Measurements from ENCODE around the gene CRB3. TPM values are rescaled to one million over a fixed set of nuclear protein-coding genes. Genes with fewer than 3 reads are reported as not detected.
A peak's percentile ranks its signal among the peaks of the same experiment; 100 is the strongest.
"Not testable (repeated sequence)": the region's sequence is repeated elsewhere in the genome, so short reads cannot be mapped to it uniquely, and the experiment has no call there.

CRB3 gene
- total and polyA plus RNA-seq, 11 donors = 0.28 to 1.6 (median 0.46) TPM; not detected in 7

- intact Hi-C loops (cut with DNase I) = no loop called here
- peaks cover 21 to 57% (median 38%) of the 10 kb centered on the region in 9 donors for H3K27me3 ChIP-seq
- H3K4me3 ChIP-seq = peak overlapping the region in 10 of 12 donors; percentile 38 to 58 (median 46)
- no peak for ATAC-seq
- H3K9me3 ChIP-seq = no peaks in the 10 kb centered on the region
- H3K27ac ChIP-seq = no peak overlapping the region
- no peak for DNase-seq
- H3K4me1 ChIP-seq = peaks cover 0 to 16% (median 7%) of the 10 kb centered on the region in 12 donors
- H3K36me3 ChIP-seq = no peaks in the 10 kb centered on the region
- WGBS, 4 donors = 42 to 57% (median 54%) methylated on average over 13 to 24 of the region's 24 CpGs
- no peak for TF ChIP-seq CTCF (IDR thresholded peaks at IDR 0.05)
These were observed 37.0 kb downstream of the CRB3 start for GRCh38 chr19:6500837-6501739.

GRCh38 chr19:6501740-6502648 lies 37.9 kb downstream of the CRB3 start, which contains the start of gene TUBB4A:
Gene TUBB4A, minus strand, starts transcription at chr19:6502309. Its CDS starts 97 bp downstream, at chr19:6502212.
- peak in 3 of 4 donors; percentile 32 to 53 (median 48) for ATAC-seq
- intact Hi-C loops (cut with DNase I) = no loop called here
- Histone ChIP-seq H3K27me3 (peaks cover 21 to 57% (median 38%) of the 10 kb centered on the region in 9 donors), H3K27ac (no peak within 1 kb of the TSS), H3K4me1 (peaks cover 0 to 16% (median 7%) of the 10 kb centered on the region in 12 donors), H3K4me3 (peak within 1 kb of the TSS; percentile 23 to 58 (median 46)), H3K36me3 (no peaks in the 10 kb centered on the region), H3K9me3 (no peaks in the 10 kb centered on the region)
- 1 to 3% (median 1%) methylated on average over 14 to 71 of the region's 71 CpGs for WGBS, 4 donors
- no peak for TF ChIP-seq POLR2A (IDR thresholded peaks at IDR 0.05)
- TF ChIP-seq CTCF (IDR thresholded peaks at IDR 0.05) = no peak
- peak in 4 of 5 donors; percentile 17 to 71 (median 30) for DNase-seq

- H3K27me3 ChIP-seq = peaks cover 21 to 51% (median 38%) of the 10 kb centered on the region in 9 donors
- intact Hi-C loops (cut with DNase I) = no loop called here
- no peak overlapping the region for H3K27ac ChIP-seq
- peaks cover 0 to 16% (median 7%) of the 10 kb centered on the region in 12 donors for H3K4me1 ChIP-seq
- DNase-seq (peak in 4 of 5 donors; percentile 19 to 67 (median 46)), ATAC-seq (peak in 2 of 4 donors; percentile 32 to 53)
- TF ChIP-seq CTCF (IDR thresholded peaks at IDR 0.05) = no peak
- TF ChIP-seq POLR2A (IDR thresholded peaks at IDR 0.05) = no peak
- H3K9me3 ChIP-seq = no peaks in the 10 kb centered on the region
- H3K4me3 ChIP-seq = no peak overlapping the region
- no peaks in the 10 kb centered on the region for H3K36me3 ChIP-seq
- WGBS, 4 donors = 68 to 78% (median 71%) methylated on average over 9 of the region's 9 CpGs
These were observed 39.5 kb downstream of the CRB3 start for GRCh38 chr19:6503407-6504201.

GRCh38 chr19:6508028-6508771 lies 44.1 kb downstream of the CRB3 start:
- 84 to 89% (median 87%) methylated on average over 9 of the region's 9 CpGs for WGBS, 4 donors
- ATAC-seq; H3K4me1 ChIP-seq; intact Hi-C loops (cut with DNase I); H3K9me3 ChIP-seq; H3K27ac ChIP-seq; H3K4me3 ChIP-seq; DNase-seq; H3K36me3 ChIP-seq: not testable (repeated sequence)
- H3K27me3 ChIP-seq = peaks cover 0 to 12% (median 3%) of the 10 kb centered on the region in 9 donors
